GM19193 (cell line): ENCODE measurements around the gene IFNE.

ENCODE experiments used
- POLR2A ChIP-seq: IDR thresholded peaks from 4 replicates; pipeline ENCODE4 v1.6.1; 2011; ENCODE audit not compliant: insufficient read depth, insufficient read length; ENCODE audit errors: extremely low read depth

Gene IFNE

DNA sequence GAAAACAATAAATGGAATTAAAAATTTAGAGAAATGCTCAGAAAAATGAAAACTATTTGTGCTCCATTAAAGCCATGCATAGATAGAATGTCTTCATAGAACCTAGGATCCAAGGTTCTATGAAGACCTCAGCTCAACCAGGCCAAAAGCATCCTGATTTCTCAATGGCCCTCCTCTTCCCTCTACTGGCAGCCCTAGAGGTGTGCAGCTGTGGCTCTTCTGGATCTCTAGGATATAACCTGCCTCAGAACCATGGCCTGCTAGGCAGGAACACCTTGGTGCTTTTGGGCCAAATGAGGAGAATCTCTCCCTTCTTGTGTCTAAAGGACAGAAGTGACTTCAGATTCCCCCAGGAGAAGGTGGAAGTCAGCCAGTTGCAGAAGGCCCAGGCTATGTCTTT, 26.8 kb downstream of the IFNE start:
- TF ChIP-seq POLR2A: no peak

DNA sequence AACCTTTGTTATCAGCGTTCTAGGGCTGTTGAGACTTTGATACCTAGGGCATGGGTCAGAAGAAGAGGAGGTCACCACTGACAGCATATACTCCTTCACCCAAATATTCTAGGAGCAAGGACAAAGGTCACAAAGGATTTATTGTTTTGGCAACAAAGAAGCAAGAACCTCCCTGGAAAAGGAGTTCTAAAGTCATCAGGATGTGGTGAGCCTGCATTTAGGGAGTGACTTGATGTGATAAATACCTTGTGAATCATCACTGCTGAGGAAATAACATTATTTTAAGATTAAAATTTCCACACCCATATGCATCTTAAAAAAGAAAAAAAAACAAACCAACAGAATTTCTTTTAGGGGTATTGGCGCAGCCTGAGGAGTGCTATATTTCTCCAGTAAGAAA, 28.0 kb downstream of the IFNE start:
- TF ChIP-seq POLR2A: no peak

DNA sequence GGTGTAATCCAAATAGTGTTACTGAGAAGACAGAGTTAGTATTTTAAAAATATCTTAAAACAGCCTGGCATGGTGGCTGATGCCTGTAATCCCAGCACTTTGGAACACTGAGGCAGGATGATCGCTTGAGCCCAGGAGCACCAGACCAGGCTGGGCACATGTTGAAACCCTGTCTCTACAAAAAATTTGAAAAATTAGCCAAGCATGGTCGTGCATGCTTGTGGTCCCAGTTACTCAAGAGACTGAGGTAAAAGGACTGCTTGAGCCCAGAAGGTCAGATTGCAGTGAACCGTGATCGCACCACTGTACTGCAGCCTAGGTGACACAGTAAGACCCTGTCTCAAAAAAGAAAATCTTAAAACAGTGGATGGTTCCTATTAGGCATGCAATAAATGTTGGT, 29.4 kb downstream of the IFNE start:
- no peak for TF ChIP-seq POLR2A

DNA sequence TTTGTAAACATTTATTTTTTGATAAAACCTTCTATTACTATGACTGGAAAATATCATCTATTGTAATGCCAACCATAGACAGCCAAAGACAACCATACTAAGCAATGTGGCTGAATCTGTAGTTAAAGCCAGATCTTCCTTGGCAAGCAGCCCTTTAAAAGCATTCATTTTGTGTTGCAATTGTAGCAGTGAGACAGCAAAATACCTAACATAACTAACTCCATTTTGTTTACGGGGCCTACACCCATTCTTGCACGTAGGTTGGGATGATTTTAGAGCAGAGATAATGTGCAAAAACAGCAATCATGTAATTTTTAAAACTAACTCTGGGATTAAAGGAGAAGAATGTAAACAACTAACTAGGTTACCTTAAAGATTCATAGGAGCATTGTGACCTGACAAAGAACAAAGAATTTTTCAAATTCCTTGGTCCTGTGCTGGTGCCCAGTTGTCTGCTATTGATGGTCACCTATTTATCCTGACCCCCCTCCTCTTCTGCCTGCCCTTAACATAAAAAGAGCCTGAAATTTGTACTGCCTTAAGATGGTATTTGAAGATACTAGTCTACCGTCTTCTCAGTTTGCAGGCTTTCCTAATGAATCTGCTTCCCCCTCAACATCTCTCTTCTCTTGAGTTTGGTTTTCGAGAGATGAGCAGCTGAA, 31.2 kb downstream of the IFNE start:
- no peak for TF ChIP-seq POLR2A

DNA sequence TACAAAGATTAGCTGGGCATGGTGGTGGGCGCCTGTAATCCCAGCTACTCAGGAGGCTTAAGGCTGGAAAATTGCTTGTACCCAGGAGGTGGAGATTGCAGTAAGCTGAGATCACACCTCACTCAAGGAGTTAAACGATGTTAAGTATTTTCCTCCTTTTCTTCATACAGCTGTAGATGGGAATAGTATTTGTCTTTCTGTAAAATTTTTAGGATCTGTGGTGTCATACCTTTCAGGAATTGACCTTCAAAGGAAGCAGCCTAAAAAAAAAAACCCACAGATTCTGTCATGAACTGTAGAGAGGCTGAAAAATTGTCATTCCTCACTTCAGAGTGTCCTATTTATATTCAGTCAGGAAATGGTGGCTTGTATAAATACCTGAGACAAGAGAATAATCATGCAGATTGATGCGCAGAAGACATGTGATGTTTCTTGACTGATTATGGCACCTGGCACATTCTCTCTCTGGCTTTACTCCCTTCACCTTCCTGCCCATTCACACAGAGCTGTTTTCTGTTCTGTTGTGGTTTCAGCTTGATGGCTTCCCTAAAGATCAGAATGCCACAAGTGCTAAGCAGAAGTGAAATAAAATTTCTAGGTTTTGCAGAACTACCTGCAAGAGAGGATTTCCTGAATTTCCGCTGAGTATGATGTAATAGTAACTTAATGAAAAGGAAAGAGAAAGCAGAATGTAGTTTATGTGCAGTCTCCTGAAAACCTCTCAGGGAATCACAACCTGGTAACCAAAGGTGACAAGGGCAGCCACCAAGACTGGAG, 38.1 kb downstream of the IFNE start:
- TF ChIP-seq POLR2A: no peak

- TF ChIP-seq POLR2A: no peak
These were observed 42.0 kb downstream of the IFNE start, which contains the start of gene IFNA1 for GRCh38 chr9:21440139-21440538. Gene IFNA1 (plus strand): TSS chr9:21440439. CDS start chr9:21440508, 69 bp downstream.

- no peak for TF ChIP-seq POLR2A
These were observed 47.7 kb downstream of the IFNE start for GRCh38 chr9:21434202-21435014.

GRCh38 chr9:21432672-21433425, 49.3 kb downstream of the IFNE start:
- no peak for TF ChIP-seq POLR2A
